Stimulated activated effector memory CD8-positive, alpha-beta T cell treated with anti-CD3 and anti-CD28 coated beads, Interleukin-12 subunit alpha, Interleukin-12 subunit beta, amount 100 ng/mL, for 72 hours (primary cell): ENCODE measurements around the gene MRTFA.
"Not testable (repeated sequence)": the region's sequence is repeated elsewhere in the genome, so short reads cannot be mapped to it uniquely, and the experiment has no call there.

Experiments
- ATAC-seq: fragments of 150-1000 bp; cut with Tn5 transposase; 2 replicates; pipeline ENCODE4 v1.10.0; 2021
- DNase-seq, 2 donors: peaks; one replicate each; pipeline ENCODE4 v3.0.0; 2021 to 2022; ENCODE audit warnings: low spot score in 2 of 2
- H3K27ac Mint-ChIP-seq: one replicate; pipeline ENCODE4 v1.8.0; 2022; ENCODE audit warnings: mild to moderate bottlenecking, mixed read lengths
- H3K36me3 Mint-ChIP-seq: one replicate; pipeline ENCODE4 v1.8.0; 2022; ENCODE audit warnings: mild to moderate bottlenecking, mixed read lengths
- H3K4me1 Mint-ChIP-seq: one replicate; pipeline ENCODE4 v1.8.0; 2022; ENCODE audit warnings: mixed read lengths
- H3K4me3 Mint-ChIP-seq: one replicate; pipeline ENCODE4 v1.8.0; 2022; ENCODE audit warnings: mild to moderate bottlenecking, mixed read lengths
- H3K9me3 Mint-ChIP-seq: one replicate; pipeline ENCODE4 v1.8.0; 2022; ENCODE audit warnings: mixed read lengths

MRTFA gene

GRCh38 chr22:40580631-40581030 lies 55.9 kb downstream of the MRTFA start:
- H3K4me3 Mint-ChIP-seq: no peak overlapping the region
- no peak overlapping the region for H3K27ac Mint-ChIP-seq
- peaks cover 9% of the 10 kb centered on the region for H3K36me3 Mint-ChIP-seq
- no peak for ATAC-seq
- H3K4me1 Mint-ChIP-seq: peaks cover 21% of the 10 kb centered on the region
- no peaks in the 10 kb centered on the region for H3K9me3 Mint-ChIP-seq
- no peak for DNase-seq

GRCh38 chr22:40578171-40578570 lies 58.3 kb downstream of the MRTFA start:
- DNase-seq (no peak), ATAC-seq (peak; percentile 65)
- Mint-ChIP-seq H3K27ac (peak overlapping the region; percentile 20), H3K9me3 (no peaks in the 10 kb centered on the region), H3K4me3 (no peak overlapping the region), H3K4me1 (peaks cover 16% of the 10 kb centered on the region), H3K36me3 (no peaks in the 10 kb centered on the region)

- Mint-ChIP-seq H3K27ac (no peak overlapping the region), H3K36me3 (no peaks in the 10 kb centered on the region), H3K9me3 (no peaks in the 10 kb centered on the region), H3K4me3 (no peak overlapping the region), H3K4me1 (peaks cover 9% of the 10 kb centered on the region)
- ATAC-seq (no peak), DNase-seq (no peak)
These were observed 63.5 kb downstream of the MRTFA start for GRCh38 chr22:40572976-40573375.

GRCh38 chr22:40571887-40572286 lies 64.6 kb downstream of the MRTFA start:
- no peak overlapping the region for H3K4me3 Mint-ChIP-seq
- DNase-seq (no peak), ATAC-seq (no peak)
- peaks cover 7% of the 10 kb centered on the region for H3K4me1 Mint-ChIP-seq
- H3K9me3 Mint-ChIP-seq: no peaks in the 10 kb centered on the region
- H3K36me3 Mint-ChIP-seq: no peaks in the 10 kb centered on the region
- no peak overlapping the region for H3K27ac Mint-ChIP-seq

GRCh38 chr22:40567626-40568328 lies 68.7 kb downstream of the MRTFA start:
- Mint-ChIP-seq H3K9me3 (no peaks in the 10 kb centered on the region), H3K27ac (no peak overlapping the region), H3K4me3 (no peak overlapping the region), H3K36me3 (no peaks in the 10 kb centered on the region), H3K4me1 (peaks cover 14% of the 10 kb centered on the region)
- DNase-seq (no peak), ATAC-seq (no peak)

GRCh38 chr22:40567106-40567505 lies 69.4 kb downstream of the MRTFA start:
- DNase-seq: no peak
- no peak for ATAC-seq
- Mint-ChIP-seq H3K36me3 (no peaks in the 10 kb centered on the region), H3K4me1 (peaks cover 18% of the 10 kb centered on the region), H3K27ac (no peak overlapping the region), H3K4me3 (no peak overlapping the region), H3K9me3 (no peaks in the 10 kb centered on the region)

GRCh38 chr22:40560994-40561515 lies 75.5 kb downstream of the MRTFA start:
- ATAC-seq: no peak
- no peak overlapping the region for H3K27ac Mint-ChIP-seq

GRCh38 chr22:40560551-40560950 lies 76.0 kb downstream of the MRTFA start:
- Mint-ChIP-seq H3K36me3 (peaks cover 5% of the 10 kb centered on the region), H3K4me3 (no peak overlapping the region), H3K27ac (peak overlapping the region; percentile 32), H3K9me3 (no peaks in the 10 kb centered on the region), H3K4me1 (peaks cover 20% of the 10 kb centered on the region)
- DNase-seq (no peak), ATAC-seq (no peak)

More at GRCh38 chr22:40560994-40561515, 75.5 kb downstream of the MRTFA start:
- no peak overlapping the region for H3K4me3 Mint-ChIP-seq
- H3K9me3 Mint-ChIP-seq: no peaks in the 10 kb centered on the region
- no peak for DNase-seq
- peaks cover 5% of the 10 kb centered on the region for H3K36me3 Mint-ChIP-seq
- peaks cover 20% of the 10 kb centered on the region for H3K4me1 Mint-ChIP-seq

- Mint-ChIP-seq H3K4me1 (peaks cover 18% of the 10 kb centered on the region), H3K27ac (no peak overlapping the region), H3K4me3 (no peak overlapping the region), H3K36me3 (peaks cover 5% of the 10 kb centered on the region), H3K9me3 (no peaks in the 10 kb centered on the region)
- DNase-seq (no peak), ATAC-seq (no peak)
These were observed 78.5 kb downstream of the MRTFA start for GRCh38 chr22:40557972-40558371.

- Mint-ChIP-seq H3K9me3 (peaks cover 2% of the 10 kb centered on the region), H3K36me3 (peaks cover 13% of the 10 kb centered on the region), H3K4me3 (no peak overlapping the region), H3K4me1 (peaks cover 17% of the 10 kb centered on the region), H3K27ac (peak overlapping the region; percentile 2)
- DNase-seq (no peak), ATAC-seq (no peak)
These were observed 79.9 kb downstream of the MRTFA start for GRCh38 chr22:40556641-40557040.

GRCh38 chr22:40554023-40554422 lies 82.5 kb downstream of the MRTFA start:
- H3K36me3 Mint-ChIP-seq: peaks cover 27% of the 10 kb centered on the region
- H3K4me3 Mint-ChIP-seq, DNase-seq, H3K9me3 Mint-ChIP-seq, H3K4me1 Mint-ChIP-seq, ATAC-seq: not testable (repeated sequence)
- H3K27ac Mint-ChIP-seq: peak overlapping the region; percentile 48

GRCh38 chr22:40553014-40553554 lies 83.4 kb downstream of the MRTFA start:
- H3K27ac Mint-ChIP-seq: peak overlapping the region; percentile 21
- H3K4me1 Mint-ChIP-seq: peaks cover 9% of the 10 kb centered on the region
- DNase-seq: no peak
- no peak for ATAC-seq
- H3K9me3 Mint-ChIP-seq: peaks cover 2% of the 10 kb centered on the region
- peaks cover 36% of the 10 kb centered on the region for H3K36me3 Mint-ChIP-seq
- H3K4me3 Mint-ChIP-seq: no peak overlapping the region

- Mint-ChIP-seq H3K36me3 (peaks cover 46% of the 10 kb centered on the region), H3K27ac (peak overlapping the region; percentile 21), H3K4me1 (peaks cover 9% of the 10 kb centered on the region), H3K9me3 (peaks cover 2% of the 10 kb centered on the region), H3K4me3 (no peak overlapping the region)
- ATAC-seq: no peak
- DNase-seq: no peak
These were observed 84.4 kb downstream of the MRTFA start for GRCh38 chr22:40552070-40552469.

GRCh38 chr22:40547729-40548143 lies 88.8 kb downstream of the MRTFA start:
- no peak for ATAC-seq
- Mint-ChIP-seq H3K4me1 (peaks cover 11% of the 10 kb centered on the region), H3K4me3 (no peak overlapping the region), H3K9me3 (peaks cover 2% of the 10 kb centered on the region), H3K27ac (no peak overlapping the region), H3K36me3 (peaks cover 59% of the 10 kb centered on the region)
- DNase-seq: no peak

GRCh38 chr22:40544758-40545157 lies 91.8 kb downstream of the MRTFA start:
- DNase-seq (no peak), ATAC-seq (no peak)
- Mint-ChIP-seq H3K9me3 (no peaks in the 10 kb centered on the region), H3K4me1 (peaks cover 22% of the 10 kb centered on the region), H3K36me3 (peaks cover 36% of the 10 kb centered on the region), H3K4me3 (no peak overlapping the region), H3K27ac (no peak overlapping the region)
